Esophagus squamous epithelium (tissue), 4 donors: ENCODE data around the gene DNAAF5.

Experiments used
- POLR2A ChIP-seq, 4 donors: fragments of 450-650 bp; IDR thresholded peaks; one replicate each; pipeline ENCODE4 v1.6.1; 2017; ENCODE audit warnings: antibody characterized with exemption in 4 of 4, mild to moderate bottlenecking in 4 of 4, moderate library complexity in 3 of 4
- TF ChIP-seq, protein P1 (sequence below), 6 experiments: fragments of 450-650 bp in 4 of 6; fragments of 200-600 bp in 2 of 6; sonication (generic) in 2 of 6; IDR thresholded peaks; one replicate each; pipeline ENCODE4 v1.5.1; 2016 to 2019; ENCODE audit warnings: antibody characterized with exemption in 6 of 6, mild to moderate bottlenecking in 4 of 6, moderate library complexity in 4 of 6

DNA sequence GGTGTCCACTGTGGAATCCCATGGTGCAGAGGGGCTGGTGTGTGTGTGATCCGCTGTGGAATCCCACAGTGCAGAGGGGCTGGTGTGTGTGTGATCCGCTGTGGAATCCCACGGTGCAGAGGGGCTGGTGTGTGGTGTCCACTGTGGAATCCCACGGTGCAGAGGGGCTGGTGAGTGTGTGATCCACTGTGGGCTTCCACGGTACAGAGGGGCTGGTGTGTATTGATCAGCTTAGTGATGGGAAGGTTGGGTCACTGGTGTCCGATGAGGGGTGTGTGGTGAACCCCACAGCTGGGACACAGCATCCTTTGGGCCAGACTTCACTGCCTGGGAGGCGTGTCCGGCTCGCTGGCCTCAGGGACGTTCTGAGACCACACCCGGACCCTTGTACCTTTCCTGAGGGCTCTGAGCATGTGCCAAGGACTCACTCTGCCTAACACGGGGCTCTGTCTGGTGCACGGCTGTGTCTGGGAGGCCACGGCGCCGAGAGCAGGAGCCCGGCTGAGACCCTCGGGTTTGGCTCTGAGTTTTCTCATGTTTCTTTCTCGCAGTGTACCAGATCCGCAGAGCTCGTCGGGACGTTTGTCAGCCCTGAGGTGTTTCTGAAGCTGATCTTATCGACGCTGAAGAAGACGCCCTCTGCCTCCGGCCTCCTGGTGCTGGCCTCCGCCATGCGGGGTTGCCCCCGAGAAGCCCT, 29.9 kb downstream of the DNAAF5 start:
- TF ChIP-seq, protein P1, sequence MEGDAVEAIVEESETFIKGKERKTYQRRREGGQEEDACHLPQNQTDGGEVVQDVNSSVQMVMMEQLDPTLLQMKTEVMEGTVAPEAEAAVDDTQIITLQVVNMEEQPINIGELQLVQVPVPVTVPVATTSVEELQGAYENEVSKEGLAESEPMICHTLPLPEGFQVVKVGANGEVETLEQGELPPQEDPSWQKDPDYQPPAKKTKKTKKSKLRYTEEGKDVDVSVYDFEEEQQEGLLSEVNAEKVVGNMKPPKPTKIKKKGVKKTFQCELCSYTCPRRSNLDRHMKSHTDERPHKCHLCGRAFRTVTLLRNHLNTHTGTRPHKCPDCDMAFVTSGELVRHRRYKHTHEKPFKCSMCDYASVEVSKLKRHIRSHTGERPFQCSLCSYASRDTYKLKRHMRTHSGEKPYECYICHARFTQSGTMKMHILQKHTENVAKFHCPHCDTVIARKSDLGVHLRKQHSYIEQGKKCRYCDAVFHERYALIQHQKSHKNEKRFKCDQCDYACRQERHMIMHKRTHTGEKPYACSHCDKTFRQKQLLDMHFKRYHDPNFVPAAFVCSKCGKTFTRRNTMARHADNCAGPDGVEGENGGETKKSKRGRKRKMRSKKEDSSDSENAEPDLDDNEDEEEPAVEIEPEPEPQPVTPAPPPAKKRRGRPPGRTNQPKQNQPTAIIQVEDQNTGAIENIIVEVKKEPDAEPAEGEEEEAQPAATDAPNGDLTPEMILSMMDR (IDR thresholded peaks at IDR 0.05) = no peak
- no peak for TF ChIP-seq POLR2A (IDR thresholded peaks at IDR 0.05)
